HG02610 (cell line): Measurements from ENCODE around the gene AP3B1.

Source experiments
- ATAC-seq: cut with Tn5 transposase; IDR thresholded peaks from one replicate; pipeline ENCODE4 v1.9.1; 2021; ENCODE audit warnings: mild to moderate bottlenecking, moderate library complexity; ENCODE audit not compliant: unreplicated experiment

Gene AP3B1

GRCh38 chr5:78008356-78008967, 286.0 kb downstream of the AP3B1 start:
- ATAC-seq, result no peak

- ATAC-seq, result no peak
These were observed 287.3 kb downstream of the AP3B1 start for GRCh38 chr5:78007233-78007632.

- no peak for ATAC-seq
These were observed 288.0 kb downstream of the AP3B1 start for GRCh38 chr5:78006449-78006848.

DNA sequence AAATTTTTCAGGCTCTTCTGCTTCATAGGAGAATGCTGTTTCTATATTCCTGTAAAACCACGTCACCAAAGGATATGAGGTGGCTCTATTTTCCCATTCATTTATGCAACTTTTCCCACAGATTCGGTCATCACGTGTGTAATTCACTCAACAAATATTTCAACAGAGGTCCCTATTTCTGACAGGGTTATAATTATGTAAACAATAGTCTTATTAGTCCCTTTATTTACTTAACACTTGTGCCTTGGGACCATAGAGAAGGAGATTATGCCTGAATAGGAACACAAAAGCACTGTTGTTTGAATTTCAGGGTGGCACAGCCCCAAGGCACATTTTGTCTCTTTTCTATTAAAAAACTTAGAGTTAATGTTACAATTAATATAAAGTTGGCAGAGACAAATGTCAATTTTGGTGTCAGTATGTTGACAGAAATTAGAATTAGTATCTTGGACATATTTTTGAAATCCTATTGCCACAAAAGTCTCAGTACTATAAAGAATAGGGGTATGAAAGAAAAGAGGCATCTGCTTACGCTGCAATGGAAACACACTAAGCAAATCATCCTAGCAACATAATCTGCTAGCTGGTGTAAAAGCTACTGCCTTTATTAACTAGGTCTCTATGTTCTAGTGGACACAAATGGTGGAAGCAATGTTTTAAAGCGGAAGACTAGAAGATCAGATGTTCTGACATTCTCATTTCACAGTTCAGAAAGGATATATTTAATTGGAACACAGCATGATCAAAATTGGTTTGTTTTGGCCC, 289.3 kb downstream of the AP3B1 start:
- ATAC-seq, result no peak

DNA sequence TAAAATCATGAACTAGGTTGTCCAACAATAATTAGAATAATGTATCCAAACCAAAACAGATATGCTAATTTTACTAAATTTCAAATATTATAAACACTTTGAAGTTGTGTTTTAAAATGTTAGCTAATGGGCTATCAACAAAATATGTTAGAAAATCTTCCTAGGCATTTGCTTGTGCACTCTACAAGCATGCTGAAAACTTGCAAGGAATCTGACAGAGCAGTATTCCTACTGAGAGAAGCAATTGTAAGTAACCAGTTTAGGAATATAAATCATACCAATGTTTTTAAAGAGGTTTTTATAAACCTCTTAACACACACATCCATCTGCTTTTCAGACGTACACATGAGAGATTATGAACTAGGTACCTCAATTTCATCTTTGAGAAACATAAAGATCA, 289.9 kb downstream of the AP3B1 start:
- no peak for ATAC-seq

- ATAC-seq, result no peak
These were observed 290.6 kb downstream of the AP3B1 start for GRCh38 chr5:78003919-78004318.

DNA sequence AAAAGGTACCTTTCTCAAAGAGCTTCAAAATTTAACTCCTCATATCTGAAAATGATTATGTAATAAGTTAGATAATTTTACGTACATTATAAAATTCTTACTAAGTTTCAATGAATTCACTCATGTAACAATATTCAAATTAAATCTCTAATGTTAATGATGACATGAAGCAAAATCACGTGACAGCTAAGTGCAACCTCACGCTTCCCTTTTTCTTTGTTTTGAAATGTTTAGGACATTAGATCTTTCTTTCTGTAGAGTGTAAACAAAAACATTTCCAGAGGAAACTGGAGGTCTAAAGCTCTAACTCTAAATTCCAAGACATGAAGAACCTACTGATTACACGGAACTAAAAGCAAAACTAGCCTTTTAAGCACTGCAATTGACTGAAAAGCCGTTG, 291.0 kb downstream of the AP3B1 start:
- ATAC-seq, result no peak

DNA sequence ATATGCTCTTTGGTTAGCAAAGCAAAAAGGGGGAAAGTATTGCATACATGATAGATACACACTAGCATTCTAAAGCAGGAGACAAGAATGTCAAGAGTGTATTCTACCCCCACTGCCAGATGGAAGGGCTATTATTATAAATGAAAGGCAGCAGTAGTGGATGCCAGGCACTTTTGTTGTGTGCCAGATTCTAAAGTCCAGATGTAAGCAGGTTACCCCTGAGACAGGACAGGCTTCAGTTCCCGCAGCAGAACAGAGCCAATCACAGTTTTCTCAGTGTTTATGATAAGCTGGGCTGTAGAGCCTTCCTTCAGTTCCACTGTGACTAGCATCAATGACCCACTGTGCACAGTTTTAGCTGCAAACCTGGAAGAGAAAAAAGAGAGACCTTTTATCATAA, 291.8 kb downstream of the AP3B1 start:
- no peak for ATAC-seq

- ATAC-seq, result no peak
These were observed 293.3 kb downstream of the AP3B1 start for GRCh38 chr5:78001197-78001596.

- no peak for ATAC-seq
These were observed 294.3 kb downstream of the AP3B1 start for GRCh38 chr5:78000191-78000590.

DNA sequence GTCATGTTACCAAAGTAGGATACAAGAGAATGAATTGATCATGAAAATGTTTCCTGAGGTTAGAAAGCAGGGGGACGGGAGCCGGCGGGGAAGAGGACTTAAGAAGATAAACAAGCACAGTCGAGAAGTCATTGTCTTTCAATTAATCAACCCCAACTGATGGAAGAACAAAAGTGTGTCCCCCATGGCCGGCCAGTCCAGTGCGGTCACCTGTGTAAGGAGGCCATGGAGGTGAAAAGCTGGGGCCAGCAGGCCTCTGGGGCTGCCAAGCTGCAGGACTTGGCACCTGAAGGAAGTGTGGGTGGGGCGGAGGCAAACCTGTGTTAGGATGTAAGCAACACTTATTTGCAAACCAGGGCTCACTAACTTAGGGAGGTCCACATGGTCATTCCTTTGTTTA, 295.1 kb downstream of the AP3B1 start:
- no peak for ATAC-seq

DNA sequence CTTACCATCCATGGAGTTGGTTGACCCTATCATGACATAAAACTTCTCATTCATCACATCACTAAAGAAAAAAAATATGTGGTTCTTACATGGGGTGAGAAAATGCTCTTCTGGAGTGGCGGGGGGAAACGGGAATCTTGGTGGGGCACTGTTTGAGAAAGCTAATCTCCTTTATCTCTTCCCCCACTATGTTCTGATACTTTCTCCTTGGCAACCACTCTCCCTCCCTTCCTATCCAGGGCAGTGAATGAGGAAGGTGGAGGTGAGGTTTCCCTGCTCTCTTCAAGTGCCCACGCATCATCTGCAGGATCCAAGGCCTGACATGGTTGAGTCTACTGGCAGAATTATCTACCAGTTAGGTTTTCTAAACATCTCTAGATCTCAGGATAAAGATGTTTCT, 297.6 kb downstream of the AP3B1 start:
- no peak for ATAC-seq

GRCh38 chr5:77995793-77996409, 298.6 kb downstream of the AP3B1 start:
- no peak for ATAC-seq

DNA sequence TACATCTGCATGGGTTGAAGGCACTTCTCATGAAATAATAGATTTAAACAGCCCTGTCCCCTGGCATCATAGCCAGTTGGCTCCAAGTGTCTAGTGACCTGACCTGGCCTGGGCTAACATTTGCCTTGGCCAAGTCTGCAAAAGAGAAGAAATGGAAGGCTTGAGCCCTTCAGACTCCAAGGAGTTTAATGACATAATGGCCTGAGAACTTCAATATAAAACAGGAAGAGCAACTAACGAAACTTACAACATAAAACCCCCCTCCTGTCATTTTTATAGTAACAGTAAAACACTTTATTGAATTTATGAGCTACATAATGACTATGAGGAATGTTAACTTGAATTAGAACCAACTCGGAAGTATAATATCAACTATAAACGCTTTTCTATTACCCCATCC, 299.6 kb downstream of the AP3B1 start:
- ATAC-seq, result no peak

- no peak for ATAC-seq
These were observed 300.6 kb downstream of the AP3B1 start for GRCh38 chr5:77993855-77994318.

DNA sequence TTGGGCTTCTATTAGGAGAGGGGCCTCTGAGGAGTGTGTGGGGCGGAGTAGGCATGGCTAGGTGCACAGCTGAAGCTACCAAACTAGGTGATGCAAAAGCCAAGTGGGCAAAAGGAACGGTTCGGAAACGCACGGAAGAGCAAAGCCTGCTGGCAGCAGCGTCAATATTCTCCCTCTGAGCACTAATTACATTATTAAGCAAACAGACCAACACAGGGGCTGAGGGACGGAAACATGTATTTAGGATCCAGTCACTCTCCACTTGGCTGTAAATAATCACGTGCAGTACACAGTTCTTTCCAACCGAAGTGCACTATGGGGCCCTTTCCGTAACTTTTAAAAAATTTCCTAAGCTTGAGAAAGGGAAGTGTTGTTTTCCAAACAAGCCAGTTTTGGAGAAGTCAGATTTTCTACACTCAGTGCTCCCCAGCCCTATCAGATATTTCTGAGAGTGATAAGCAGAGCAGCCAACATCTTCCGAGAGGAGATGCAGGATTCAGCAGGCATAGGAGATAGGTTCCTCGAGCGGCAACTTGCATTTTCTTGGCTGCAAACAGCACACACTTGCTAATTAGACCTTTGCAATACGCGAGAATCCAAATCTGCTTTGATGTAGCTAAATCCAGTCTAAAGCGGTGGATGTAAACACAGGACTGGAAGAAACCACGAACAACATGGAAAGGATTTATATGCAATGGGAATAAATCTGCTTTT, 301.2 kb downstream of the AP3B1 start:
- no peak for ATAC-seq

GRCh38 chr5:77991084-77991483, 303.4 kb downstream of the AP3B1 start:
- ATAC-seq, result no peak

GRCh38 chr5:77990020-77990419, 304.5 kb downstream of the AP3B1 start:
- ATAC-seq, result no peak

GRCh38 chr5:77987988-77988387, 306.5 kb downstream of the AP3B1 start:
- no peak for ATAC-seq

DNA sequence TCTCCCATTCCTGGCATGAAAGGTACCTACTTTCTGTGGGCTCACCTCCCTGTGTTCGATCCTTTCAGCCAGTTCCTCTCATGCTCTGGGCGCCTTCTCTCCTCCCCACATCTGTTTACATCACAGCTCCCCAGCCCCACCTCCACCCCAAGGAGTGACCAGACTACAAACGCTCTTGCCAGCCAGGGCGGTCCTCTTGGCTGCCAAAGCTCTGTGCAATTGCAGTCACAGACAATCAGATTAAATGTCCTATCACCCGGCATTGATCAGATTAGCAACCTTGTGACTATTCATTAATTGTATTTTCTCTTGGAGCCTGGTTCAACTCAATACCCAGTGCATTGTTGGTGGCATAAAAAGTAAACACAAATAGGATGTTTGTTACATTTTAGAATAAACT, 307.2 kb downstream of the AP3B1 start:
- ATAC-seq, result no peak

GRCh38 chr5:77986261-77986660, 308.2 kb downstream of the AP3B1 start:
- ATAC-seq, result no peak

- no peak for ATAC-seq
These were observed 309.3 kb downstream of the AP3B1 start for GRCh38 chr5:77985247-77985646.
